ENCODE measurements around the gene ATRN.
"Not testable (repeated sequence)": the region's sequence is repeated elsewhere in the genome, so short reads cannot be mapped to it uniquely, and the experiment has no call there.

ATRN gene

DNA sequence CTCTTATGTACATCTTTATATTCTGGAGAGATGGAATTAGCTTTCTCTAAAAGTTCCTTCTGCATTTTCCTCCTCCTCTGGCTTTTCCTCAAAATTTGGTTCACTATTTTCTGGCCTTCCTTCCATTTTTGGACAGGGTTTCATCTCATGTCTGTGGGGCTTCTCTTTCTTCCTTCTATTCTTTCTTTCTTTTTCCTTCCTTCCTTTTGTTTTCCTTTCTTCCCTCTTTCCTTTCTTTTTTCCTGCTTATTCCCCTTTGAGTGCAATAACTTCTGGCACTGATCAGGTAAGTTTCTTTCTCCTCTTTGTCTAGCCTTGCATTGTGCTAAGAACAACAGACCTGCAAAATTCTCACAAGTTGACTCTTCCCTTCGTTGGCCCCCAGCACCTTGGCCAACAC is 5.5 kb upstream of the ATRN start:
- FAIRE-seq = no peak
- DNase-seq (ENCODE audit: insufficient read length, low spot score) = no peak

- FAIRE-seq (no peak), DNase-seq (ENCODE audit: insufficient read length, low spot score) (no peak)
Measured at GRCh38 chr20:3470208-3470626, 601 bp upstream of the ATRN start.

DNA sequence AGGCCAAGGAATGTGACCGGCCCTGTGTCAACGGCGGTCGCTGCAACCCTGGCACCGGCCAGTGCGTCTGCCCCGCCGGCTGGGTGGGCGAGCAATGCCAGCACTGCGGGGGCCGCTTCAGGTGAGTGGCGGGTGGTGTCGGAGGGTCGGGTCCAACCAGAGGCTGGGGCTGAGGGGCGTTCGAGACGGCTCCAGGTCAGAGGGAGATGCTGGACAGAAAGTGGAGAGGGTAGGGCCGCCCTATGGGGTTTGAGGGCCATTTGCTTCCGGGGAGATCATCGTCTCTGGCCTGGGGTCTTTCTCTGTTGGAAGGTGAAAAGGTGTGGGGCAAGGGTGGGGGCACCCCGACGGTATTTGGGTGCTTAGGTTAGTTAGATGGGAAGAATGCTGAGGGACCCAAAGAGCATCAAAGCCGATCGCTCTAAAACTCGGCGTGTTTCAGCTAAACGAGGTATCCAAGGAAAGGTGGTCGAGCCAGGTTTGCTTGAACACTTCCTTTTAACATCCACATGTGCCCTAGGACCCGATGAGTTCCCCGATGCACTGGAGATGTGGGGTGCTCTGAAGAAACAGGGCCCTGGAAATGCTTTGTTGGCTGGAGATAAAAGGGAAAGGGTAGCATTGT is 691 bp downstream of the ATRN start:
- FAIRE-seq (no peak), DNase-seq (ENCODE audit: insufficient read length, low spot score) (no peak)

DNA sequence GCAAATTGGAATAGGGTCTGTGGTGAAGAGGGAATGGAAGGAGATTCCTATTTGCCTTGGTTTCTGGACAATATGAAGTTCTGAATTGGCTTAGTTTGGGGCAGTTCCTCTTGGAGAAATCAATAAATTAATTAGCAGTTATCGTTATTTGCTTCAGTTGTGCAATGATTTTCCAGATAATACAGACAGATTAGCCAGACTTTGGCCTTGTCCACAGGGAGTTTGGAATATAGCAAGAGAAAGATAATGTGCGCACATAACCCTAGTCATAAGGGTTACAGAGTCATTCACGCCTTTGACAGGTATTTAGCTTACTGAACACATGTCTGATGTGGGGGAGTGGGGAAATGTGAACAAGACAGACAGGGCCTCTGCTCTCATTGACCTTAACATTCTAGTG is 1.3 kb downstream of the ATRN start:
- no peak for FAIRE-seq

DNA sequence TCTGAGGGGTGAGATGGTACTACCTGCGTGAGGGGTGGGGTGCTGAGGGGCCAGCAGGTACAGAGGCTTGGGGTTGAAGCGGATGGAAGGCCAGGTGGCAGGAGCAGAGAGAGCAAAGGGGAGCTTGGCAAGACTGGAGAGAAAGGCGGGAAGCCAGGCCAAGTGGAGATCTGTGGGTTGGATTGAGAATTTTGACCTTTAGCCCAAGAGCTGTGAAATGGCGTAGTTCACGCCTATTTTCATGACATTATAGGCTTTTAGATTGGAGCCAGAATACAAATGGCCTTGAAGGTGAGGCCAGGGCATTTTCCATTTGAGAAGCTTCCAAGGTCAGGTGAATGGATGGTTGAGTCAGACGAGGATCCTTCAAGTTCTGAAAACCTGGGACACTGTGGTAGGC is 2.5 kb downstream of the ATRN start:
- FAIRE-seq = no peak
- no peak for DNase-seq (ENCODE audit: insufficient read length, low spot score)

More for the DNA sequence above, 1.3 kb downstream of the ATRN start:
- no peak for DNase-seq (ENCODE audit: insufficient read length, low spot score)

DNA sequence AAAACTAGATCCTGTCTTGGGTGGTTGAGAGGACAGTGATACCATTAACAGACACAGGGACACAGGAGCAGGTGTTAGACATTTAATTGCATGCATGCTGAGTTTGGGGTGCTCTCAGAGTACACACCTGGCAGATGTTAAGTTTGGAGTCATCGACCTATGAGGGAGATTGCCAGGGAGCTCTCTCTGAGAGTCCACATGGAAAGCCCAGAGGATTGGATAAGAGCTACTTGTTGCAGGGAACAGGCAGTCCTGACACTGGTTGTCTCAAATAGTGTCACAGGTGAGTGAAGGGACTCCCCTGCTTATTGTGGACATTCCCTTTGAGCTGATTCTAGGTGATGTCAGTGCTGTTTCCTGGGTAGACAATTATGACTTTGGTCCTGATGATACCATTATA is 3.1 kb downstream of the ATRN start:
- no peak for DNase-seq (ENCODE audit: insufficient read length, low spot score)
- FAIRE-seq = no peak

DNA sequence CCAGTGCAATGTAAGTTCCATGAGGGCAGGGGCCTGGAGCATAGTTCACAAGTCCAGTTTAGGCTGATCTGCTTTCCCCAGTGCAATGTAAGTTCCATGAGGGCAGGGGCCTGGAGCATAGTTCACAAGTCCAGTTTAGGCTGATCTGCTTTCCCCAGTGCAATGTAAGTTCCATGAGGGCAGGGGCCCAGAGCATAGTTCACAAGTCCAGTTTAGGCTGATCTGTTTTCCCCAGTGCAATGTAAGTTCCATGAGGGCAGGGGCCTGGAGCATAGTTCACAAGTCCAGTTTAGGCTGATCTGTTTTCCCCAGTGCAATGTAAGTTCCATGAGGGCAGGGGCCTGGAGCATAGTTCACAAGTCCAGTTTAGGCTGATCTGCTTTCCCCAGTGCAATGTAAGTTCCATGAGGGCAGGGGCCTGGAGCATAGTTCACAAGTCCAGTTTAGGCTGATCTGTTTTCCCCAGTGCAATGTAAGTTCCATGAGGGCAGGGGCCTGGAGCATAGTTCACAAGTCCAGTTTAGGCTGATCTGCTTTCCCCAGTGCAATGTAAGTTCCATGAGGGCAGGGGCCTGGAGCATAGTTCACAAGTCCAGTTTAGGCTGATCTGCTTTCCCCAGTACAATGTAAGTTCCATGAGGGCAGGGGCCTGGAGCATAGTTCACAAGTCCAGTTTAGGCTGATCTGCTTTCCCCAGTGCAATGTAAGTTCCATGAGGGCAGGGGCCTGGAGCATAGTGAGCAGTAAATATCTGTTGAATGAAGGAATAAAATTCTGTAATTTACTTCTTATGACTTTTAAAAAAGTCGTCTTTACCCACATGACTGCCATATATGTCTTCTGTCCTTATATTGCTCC is 6.4 kb downstream of the ATRN start:
- not testable (repeated sequence) for FAIRE-seq; DNase-seq (ENCODE audit: insufficient read length, low spot score)

DNA sequence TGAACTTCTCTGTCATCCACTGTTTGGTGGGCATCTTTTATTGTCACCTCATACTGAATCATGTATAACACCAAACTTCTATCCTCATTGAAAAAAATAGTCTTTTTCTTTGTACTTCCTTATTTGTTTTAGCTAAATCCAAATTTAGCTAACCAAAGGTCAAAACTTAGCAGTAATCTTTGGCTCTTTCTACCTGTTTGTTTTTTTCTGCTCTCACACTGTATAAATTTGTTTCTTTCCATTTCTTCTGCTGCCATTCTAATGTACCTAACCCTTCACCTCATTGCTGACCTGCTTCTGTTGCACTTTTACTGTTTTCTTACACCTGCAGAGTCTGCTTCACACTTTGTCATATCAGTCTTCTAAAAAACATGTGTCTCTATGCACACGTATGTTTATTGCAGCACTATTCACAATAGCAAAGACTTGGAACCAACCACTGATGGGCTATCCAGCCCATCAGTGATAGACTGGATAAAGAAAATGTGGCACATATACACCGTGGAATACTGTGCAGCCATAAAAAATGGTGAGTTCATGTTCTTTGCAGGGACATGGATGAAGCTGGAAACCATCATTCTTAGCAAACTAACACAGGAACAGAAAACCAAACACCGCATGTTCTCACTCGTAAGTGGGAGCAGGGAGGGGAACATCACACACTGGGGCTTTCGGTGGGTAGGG is 7.2 kb downstream of the ATRN start:
- DNase-seq (ENCODE audit: insufficient read length, low spot score) (no peak), FAIRE-seq (no peak)

DNA sequence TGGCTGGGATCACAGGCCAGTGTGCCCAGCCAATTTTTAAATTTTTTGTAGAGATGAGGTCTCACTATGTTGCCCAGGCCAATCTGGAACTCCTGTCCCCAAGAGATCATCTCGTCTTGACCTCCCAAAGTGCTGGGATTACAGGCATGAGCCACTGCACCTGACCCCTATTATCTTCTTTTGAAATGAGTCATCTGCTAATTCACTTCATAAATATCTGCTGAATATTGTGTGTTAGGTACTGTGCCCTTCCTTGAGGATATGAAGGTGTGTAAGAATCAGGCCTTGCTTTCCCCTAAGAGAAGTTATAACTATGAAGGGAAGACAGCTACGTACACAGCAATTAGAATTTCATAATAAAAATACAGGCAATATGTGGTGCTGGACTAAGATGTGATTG is 8.2 kb downstream of the ATRN start:
- FAIRE-seq (no peak), DNase-seq (ENCODE audit: insufficient read length, low spot score) (no peak)

DNA sequence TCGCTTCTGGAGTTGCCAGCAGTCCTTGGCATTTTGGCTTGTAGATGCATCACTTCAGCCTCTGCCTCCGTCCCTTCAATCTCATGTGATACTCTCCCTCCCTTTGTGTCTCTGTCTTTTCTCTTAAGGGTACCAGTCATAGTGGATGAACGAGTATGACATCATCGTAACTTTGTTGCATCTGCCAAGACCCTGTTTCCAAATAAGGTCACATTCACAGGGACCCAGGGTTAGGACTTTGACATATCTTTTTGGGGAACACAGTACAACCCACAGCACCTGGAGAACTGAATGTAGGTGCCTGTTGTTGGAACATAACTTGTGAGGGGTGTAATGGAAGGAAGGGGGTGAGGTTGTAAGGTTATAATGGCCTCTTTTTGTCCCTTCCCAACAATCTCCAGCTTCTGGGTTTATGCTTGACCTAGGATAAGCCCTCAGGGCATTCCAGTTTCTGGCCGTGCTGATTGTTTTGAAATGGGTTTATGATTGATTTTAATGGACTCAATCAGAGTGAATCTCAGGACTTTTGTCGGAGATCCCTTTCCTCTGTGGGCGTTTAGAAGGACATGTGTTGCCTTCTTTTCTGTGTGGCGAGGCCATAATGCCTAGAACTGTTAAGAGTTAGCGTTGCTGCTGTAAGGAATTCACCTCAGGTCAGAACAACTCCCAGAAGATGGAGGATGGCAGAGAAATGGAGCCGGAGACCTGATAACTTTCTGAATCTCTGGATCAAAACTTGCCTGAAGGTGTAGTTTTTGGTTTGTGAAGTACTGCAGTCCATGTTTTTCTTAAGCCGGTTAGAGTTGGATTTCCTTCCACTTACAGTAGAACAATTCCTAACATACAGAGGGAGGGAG is 9.2 kb downstream of the ATRN start:
- FAIRE-seq (no peak), DNase-seq (ENCODE audit: insufficient read length, low spot score) (no peak)

DNA sequence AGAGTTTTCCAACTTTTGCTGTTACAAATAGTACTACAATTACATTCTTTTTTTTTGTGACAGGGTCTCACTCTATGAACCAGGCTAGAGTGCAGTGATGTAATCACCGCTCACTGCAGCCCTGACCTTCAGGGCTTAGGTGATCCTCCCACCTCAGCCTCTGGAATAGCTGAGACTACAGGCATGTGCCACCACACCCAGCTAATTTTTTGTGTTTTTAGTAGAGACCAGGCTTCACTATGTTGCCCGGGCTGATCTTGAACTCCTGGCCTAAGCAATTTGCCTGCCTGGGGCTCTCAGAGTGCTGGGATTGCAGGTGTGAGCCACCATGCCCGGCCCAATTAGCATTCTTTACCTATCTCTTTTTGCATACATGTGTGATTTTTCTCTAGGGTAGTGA is 12.5 kb downstream of the ATRN start:
- FAIRE-seq = no peak
- DNase-seq (ENCODE audit: insufficient read length, low spot score) = no peak

GRCh38 chr20:3483784-3484183 is 13.0 kb downstream of the ATRN start:
- DNase-seq (ENCODE audit: insufficient read length, low spot score) = no peak
- FAIRE-seq = no peak

GRCh38 chr20:3485913-3486312 is 15.1 kb downstream of the ATRN start:
- DNase-seq (ENCODE audit: insufficient read length, low spot score) (no peak), FAIRE-seq (no peak)

GRCh38 chr20:3486850-3487249 is 16.0 kb downstream of the ATRN start:
- FAIRE-seq (no peak), DNase-seq (ENCODE audit: insufficient read length, low spot score) (no peak)

- FAIRE-seq (no peak), DNase-seq (ENCODE audit: insufficient read length, low spot score) (no peak)
Measured at GRCh38 chr20:3492669-3493068, 21.9 kb downstream of the ATRN start.

DNA sequence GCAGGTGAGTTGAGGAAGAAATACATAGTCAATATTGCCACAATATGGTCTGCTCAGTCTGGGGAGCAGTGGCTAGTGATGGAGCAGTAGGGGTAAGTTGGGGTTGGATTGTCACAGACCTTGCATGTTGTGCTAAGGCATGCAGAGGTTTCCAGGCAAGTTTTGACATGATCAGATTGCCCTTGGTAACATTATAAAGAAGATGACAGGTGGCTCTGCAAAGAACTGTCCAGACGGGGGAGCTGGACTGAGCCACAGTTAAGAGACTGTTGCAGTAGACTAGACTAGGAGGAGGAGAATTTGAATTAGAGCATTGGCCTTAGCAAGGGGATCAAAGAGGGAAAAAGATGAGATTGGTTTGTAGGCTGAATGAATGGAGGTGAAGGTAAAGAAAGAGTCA is 23.4 kb downstream of the ATRN start:
- no peak for FAIRE-seq
- no peak for DNase-seq (ENCODE audit: insufficient read length, low spot score)

- no peak for DNase-seq (ENCODE audit: insufficient read length, low spot score)
- no peak for FAIRE-seq
Measured at GRCh38 chr20:3502878-3503277, 32.1 kb downstream of the ATRN start.

DNA sequence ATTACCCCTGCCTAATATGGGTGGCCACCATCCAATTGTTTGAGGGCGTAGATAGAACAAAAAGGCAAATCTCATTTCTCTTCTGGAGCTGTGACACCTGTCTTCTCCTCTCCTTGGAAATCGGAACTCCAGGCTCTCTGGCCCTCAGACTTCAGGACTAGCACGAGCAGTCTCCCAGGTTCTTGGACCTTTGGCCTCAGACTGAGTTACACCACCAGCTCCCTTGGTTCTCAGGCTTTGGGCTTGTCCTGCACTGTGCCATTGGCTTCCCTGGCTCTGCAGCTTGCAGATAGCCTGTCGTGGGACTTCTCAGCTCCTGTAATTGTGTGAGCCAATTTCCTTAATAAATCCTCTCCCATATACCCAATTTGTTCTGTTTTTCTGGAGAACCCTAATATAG is 34.3 kb downstream of the ATRN start:
- DNase-seq (ENCODE audit: insufficient read length, low spot score) (no peak), FAIRE-seq (no peak)

GRCh38 chr20:3509064-3509463 is 38.2 kb downstream of the ATRN start:
- FAIRE-seq = no peak
- no peak for DNase-seq (ENCODE audit: insufficient read length, low spot score)

GRCh38 chr20:3510110-3510509 is 39.3 kb downstream of the ATRN start:
- FAIRE-seq (no peak), DNase-seq (ENCODE audit: insufficient read length, low spot score) (no peak)

DNA sequence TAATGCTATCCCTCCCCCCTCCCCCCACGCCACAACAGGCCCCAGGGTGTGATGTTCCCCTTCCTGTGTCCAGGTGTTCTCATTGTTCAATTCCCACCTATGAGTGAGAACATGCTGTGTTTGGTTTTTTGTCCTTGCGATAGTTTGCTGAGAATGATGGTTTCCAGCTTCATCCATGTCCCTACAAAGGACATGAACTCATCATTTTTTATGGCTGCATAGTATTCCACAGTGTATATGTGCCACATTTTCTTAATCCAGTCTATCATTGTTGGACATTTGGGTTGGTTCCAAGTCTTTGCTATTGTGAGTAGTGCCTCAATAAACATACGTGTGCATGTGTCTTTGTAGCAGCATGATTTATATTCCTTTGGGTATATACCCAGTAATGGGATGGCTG is 41.4 kb downstream of the ATRN start:
- DNase-seq (ENCODE audit: insufficient read length, low spot score); FAIRE-seq: not testable (repeated sequence)
